Fibroblast of skin of left quadriceps (primary cell): Measurements from ENCODE around the gene CARF.
"Not testable (repeated sequence)": the region's sequence is repeated elsewhere in the genome, so short reads cannot be mapped to it uniquely, and the experiment has no call there.

Source experiments
- DNase-seq, 2 experiments: peaks; one replicate each; pipeline ENCODE4 v3.0.0-alpha.2; 2013; ENCODE audit warnings: low read depth in 2 of 2

The CARF gene

DNA sequence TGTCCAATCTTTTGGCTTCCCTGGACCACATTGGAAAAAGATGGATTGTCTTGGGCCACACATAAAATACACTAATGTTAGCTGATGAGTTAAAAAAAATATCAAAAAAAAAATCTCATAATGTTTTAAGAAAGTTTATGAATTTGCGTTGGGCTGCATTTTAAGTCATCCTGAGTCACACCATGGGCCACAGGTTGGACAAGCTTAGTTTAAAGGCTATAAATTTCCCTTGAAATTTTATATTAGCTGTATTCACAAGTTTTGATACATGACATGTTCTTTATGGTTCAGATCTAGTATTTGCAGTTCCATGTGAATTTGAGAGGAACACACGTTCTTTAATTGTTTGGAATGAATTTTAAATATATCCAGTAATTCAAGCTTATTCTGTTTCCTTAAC, 21.9 kb downstream of the CARF start:
- no peak for DNase-seq

DNA sequence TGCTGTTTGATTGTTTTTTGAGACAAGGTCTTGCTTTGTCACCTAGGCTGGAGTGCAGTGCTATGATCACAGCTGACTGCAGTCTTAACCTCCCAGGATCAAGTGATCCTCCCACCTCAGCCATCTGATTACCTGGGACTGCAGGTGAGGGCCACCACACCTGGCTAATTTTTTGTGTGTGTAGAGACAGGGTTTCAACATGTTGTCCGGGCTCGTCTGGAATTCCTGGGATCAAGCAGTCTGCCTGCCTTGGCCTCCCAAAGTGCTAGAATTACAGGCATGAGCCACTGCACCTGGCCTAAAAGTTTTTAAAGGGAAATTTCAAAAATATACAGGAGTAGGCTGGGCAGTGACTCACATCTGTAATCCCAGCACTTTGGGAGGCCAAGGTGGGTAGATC, 22.4 kb downstream of the CARF start:
- no peak for DNase-seq

DNA sequence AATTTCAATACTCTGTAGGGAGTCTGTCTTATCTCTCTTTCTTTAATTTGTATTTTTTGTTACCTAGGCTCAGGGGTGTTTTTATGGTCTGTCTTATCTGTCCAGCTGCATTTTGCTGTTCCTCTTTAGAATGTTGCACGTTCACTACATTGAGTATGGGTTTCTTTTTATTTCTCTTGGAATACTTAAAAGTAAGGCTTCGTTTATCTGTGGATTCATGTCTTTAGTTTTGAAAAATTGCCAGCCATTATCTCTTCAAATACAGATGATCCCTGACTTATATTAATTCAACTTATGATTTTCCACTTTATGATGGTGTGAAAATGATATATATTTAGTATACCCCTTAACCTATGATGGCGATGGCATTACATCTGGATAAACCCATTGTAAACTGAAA, 26.9 kb downstream of the CARF start:
- no peak for DNase-seq

DNA sequence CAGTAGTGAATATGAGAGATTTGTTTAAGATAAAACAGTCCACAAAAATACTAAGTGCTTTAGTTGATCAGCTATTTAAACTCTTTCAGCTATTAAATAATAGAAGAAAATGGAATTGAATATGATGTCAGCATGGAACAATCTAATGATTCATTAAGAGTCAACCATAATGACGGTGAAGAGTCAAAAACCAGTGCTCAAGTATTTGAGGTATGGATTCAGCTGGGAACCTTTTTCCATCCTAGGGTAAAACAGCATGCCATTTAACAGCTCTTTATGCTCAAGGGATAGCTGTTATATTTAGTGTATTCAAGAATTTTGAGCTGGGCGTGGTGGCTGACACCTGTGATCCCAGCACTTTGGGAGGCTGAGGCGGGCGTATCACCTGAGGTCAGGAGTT, 29.7 kb downstream of the CARF start:
- no peak for DNase-seq

DNA sequence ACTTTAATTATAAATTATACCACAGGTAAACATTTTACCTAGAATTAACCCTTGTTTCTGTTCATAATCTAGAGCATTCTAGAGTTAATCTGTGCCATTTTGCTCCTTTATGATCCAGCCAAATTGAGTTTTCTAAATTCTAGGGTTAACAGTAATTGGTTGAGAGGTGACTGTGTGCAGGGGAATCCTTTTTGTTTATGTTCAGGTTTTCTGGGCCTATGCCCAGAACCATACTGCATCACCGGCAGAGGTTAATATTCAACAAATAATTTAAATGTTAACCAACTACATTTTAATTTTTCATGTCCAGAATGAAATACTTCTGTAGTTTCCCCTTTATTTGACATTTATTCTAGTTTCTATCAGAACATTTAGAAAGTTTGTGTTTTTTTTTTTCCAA, 32.3 kb downstream of the CARF start:
- DNase-seq: no peak

DNA sequence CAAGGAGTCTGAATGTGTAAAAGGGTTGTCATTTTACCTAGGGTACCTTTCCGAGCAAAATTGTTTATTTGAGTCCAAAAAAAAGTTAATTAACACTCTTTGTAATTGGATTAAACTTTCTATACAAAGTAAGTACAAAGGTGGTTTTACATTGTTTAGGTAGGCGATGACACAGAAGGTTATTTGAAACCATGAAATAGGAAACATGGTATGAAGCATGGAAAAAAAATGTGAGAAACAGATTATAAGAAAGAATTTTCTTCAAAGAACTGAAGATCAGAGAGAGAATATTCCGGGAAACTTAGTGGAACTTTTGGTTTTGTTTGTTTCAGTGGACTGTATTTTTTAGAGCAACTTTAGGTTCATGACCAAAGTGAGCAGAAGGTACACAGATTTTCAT, 32.7 kb downstream of the CARF start:
- DNase-seq: no peak

DNA sequence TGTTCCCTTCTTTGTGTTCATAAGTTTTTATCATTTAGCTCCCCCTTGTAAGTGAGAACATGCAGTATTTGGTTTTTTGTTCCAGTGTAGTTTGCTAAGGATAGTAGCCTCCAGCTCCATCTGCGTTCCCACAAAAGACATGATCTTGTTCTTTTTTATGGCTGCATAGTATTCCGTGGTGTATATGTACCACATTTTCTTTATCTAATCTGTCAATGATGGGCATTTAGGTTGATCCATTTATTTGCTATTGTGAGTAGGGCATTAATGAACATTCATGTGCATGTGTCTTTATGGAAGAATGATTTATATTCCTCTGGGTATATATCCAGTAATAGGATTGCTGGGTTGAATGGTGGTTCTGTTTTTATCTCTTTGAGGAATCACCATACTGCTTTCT, 33.4 kb downstream of the CARF start:
- DNase-seq: no peak

DNA sequence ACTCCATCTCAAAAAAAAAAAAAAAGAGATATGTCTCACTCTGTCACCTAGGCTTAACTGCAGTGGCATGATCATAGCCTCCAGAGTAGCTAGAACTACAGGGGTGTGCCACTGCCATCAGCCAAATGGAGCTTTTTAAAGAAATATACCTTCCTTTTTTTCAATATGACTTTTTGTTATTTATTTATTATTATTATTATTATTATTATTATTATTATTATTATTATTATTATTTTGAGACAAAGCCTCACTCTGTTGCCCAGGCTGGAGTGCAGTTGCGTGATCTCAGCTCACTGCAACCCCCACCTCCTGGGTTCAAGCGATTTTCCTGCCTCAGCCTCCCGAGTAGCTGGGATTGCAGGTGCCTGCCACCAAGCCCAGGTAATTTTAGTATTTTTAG, 37.3 kb downstream of the CARF start:
- DNase-seq: not testable (repeated sequence)

DNA sequence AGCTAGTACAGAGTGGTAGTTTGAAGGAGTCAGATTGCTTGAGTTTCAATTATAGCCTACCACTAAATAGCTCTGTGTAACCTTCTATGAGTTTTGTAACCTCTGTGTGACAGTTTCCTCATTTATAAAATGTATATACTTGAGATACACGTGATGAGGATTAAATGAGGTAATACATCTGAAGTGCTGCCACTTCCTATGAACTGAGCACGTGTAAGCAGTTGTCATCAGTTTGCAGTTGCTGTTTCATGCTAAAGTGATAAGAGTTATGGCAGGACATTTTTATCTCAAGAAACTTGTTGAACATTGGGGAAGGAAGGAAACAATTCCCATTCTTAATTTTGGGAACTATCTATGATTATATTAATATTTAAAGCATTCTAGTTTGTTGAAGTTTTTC, 38.5 kb downstream of the CARF start:
- DNase-seq: no peak

DNA sequence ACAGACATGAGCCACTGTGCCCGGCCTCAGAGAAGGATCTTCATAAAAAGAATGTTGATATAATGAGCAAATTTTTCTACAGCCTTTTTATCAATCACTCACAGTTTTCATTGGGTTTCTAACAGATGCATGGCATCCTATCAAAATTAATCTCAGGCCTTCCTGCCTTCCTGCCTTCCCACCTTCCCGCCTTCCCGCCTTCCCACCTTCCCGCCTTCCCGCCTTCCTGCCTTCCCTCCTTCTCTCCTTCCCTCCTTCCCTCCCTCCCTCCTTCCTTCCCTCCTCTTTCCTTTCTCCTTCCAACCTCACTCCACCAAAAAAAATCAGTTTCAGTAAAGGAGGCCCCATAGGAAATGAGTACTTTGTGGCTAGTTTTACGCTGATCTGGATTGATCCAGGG, 48.4 kb downstream of the CARF start:
- DNase-seq: no peak

DNA sequence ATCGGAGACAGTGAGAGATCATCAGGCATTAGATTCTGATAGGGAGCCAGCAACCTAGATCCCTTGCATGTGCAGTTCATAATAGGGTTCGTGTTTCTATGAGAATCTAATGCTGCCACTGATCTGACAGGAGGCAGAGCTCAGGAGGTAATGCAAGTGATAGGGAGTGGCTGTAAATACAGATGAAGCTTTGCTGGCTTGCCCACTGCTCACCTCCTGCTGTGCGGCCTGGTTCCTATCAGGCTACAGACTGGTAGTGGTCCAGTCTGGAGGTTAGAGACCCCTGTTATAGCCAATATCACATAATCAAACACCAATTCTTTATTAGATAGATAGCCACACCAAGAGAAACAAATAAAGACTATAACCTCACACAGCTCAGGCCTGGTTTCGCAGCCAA, 51.6 kb downstream of the CARF start:
- no peak for DNase-seq

DNA sequence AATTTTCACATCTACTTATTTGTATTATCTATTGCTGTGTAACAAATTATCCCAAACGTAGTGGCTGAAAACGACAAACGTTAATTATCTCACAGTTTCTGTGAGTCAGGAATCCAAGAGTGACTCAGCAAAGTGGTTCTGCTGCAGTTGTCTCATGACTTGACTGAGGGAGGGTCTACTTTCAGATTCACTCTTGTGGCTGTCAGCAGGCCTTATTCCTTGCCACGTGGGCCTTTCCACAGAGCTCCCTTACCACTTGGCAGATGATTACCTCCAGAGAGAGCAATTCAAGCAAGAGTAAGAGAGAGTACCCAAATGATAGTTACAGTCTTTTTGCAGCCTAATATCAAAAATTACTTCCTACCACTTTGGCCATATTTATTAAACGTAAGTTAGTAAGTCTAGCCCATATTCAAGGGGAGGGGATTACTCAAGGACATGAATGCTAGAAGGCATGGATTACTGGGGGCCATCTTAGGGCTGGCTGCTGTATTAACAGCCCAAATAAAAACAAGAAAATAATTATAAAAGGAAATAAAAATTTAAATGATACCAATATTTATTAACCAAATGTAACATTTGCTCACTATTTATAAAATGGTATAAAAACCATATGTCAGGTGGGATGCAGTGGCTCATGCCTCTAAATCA, 53.9 kb downstream of the CARF start:
- DNase-seq: peak; percentile 9

DNA sequence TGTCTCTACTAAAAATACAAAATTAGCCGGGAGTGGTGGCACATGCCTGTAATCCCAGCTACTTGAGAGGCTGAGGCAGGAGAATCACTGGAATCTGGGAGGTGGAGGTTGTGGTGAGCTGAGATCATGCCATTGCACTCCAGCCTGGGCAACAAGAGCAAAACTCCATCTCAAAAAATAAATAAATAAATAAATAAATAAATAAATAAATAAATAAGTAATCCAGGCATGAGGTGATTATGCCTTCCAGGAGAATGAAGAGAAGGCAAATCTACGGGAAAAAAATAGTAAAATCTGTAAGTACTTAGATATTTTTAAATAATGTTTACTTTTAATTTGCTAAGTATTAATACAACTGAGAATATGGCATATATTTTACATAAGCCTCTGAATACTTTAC, 57.3 kb downstream of the CARF start:
- DNase-seq: not testable (repeated sequence)

DNA sequence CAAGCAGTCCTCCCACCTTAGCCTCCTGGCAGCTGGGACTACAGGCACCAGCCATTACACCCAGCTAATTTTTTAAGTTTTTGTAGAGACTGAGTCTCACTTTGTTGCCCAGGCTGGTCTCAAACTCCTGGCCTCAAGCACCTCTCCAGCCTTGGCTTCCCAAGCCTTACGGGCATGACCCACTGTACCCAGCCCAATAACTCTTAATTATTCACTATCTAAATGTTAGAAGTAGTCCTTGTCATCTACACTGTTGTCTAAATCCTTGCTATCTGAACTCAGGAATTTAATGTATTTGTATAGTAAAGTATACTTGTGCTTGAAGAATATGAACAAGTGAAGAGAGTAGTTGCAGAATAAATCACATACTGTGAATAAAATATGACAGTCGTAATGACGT, 64.7 kb downstream of the CARF start:
- no peak for DNase-seq

DNA sequence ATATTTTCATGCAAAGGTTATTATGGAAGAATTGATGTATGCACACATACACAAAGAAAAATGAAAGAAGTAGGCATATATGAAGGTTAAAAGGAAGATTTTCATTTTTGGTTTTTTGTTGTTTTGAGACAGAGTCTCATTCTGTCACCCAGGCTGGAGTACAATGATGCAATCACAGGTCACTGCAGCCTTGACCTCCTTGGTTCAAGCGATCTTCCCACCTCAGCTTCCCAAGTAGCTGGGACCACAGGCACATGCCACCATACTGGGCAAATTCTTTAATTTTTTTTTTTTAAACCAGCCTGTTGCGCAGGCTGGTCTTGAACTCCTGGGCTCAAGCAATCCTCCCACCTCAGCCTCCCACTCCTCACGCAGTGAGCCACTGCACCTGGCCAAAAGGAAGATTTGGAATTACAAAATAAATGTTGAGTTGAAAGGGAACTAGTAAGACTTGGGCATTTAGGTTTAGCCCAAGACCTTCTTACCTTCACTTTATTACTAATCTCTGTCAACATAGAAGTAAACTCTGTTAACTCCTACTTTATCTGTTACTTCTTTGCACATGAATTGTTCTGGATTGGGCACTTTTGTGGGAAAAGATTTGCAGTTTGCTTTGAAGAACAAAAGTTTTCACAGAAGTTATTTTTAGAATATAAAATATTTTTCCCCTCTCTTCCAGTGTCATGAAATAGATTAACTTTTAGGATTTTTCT, 70.9 kb downstream of the CARF start:
- DNase-seq: no peak

DNA sequence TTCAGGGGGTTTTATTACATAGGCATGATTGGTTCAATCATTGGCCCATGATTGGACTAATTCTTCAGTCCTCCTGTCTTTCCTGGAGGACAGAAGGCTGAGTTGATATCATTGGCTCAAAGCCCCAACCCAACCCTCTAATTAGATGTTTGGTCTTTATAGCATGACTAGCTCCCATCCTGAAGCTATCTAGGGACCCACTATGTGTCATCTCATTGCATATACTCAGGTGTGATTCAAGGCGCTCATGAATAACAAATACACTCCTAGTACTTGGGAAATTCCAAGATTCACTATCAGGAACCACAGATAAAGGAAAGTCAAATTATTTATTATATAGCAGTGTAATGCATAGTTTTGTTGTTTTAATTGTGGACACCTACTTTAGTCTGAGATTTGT, 77.7 kb downstream of the CARF start:
- no peak for DNase-seq

DNA sequence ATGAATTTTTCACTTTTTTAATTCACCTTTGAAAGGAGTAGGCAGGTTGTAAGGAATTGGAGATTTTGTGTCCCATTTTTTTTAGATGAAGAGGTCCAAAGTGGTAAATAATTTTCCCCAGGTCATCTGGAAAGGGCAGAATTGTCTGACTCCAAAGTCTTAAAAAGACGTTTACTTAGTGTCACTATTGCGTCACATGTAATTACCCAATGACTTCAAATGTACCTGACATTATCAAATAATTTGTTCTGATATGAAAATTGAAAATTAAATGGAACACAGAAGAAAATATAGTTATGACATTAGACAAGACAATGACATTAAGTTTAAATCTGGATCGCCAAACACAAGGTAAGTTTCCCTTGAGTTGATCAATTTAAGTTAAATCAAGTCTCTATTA, 78.4 kb downstream of the CARF start:
- no peak for DNase-seq

DNA sequence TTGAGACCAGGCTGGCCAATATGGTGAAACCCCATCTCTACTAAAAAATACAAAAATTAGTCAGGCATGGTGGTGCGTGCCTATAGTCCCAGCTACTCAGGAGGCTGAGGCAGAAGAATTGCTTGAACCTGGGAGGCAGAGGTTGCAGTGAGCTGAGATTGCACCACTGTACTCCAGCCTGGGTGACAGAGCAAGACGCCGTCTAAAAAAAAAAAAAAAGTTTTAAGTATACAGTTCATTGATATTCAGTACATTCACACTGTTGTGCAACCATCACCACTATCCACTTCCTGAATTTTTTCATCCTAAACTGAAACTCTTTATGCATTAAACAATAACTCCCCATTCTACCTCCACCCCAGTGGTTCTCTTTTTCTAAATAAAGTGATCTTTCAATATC, 85.0 kb downstream of the CARF start:
- not testable (repeated sequence) for DNase-seq

DNA sequence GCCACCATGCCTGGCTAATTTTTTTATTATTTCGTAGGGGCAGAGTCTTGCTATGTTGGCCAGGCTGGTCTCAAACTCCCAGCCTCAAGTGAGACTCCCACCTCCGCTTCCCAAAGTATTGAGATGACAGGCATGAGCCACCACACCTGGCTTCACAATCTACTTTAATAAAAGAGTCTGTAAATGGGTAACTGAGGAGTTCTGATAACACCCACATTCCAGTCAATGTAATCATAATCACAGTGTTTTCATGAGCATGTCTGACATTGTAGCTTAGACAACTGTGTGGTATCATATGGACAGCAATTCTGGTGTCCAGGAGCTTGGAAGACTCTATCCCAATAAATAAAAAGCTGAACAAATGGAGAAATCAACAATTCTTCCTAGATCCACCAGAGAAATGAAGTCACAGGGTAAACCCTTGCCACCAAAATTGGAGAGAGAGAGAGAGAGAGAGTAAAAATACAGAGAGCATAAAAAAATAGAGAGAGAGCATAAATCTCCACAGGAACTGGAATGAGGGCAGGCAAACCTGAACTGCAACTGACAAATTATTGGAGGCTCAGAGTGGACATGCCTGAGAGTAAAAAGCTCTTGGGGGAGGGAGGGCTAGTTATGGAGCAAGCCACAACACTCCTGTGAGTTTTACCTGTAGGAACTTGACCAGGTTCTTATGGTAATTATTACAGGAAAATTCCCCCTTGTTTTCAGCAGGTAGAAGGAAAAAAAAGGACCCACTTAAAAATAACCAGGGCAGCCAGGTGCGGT, 90.2 kb downstream of the CARF start:
- DNase-seq: no peak

DNA sequence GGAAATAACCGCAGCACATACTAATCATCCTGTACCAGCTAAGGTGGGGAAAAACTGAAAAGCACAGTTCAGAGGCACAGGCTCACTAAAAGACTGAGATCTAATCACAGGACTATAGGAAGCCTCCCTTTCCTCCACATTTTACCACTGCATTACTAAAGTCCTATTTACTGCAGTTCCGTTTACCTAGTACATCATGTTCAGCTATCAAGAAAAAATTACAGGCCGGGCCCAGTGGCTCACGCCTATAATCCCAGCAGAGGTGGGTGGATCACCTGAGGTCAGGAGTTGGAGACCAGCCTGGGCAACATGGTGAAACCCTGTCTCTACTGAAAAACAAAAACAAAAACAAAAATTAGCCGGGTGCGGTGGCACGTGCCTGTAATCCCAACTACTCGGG, 91.6 kb downstream of the CARF start:
- DNase-seq: no peak

DNA sequence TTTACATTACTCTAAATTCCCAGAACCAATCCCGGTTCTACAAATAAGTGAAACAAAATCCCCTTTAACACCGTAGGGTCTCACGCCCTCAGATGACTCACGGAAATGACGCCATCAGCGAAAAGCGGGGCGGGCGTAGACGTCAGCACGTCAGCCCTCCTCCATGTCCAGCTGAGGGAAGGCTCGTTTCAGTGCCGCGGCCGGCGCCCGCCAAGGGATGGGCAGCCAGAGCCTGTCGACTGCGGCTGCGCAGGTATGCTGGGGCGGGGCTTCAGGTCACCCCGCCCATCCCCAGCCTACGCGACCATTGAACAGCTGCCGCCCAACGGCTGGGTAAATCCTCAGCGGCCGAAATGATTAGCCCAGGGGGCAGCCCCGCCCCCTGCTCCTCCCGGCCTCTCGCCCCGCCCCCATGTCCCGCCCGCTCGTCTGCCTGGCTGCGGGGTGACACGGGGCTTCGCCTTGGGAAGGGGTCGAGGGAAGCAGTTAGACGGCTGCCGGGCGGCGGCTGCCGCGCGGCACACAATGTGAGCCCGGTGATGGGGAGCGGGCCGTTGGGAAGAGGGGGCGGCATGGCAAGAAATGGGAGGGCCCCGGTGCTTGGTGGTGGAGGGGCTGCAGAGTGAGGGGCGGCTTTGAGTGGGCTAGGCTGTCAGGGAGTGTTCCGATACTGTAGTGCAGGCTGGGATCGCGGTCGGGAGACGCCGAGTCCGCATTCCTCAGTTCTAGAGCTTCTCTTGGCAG, 102.6 kb downstream of the CARF start, which contains the start of gene NBEAL1:
Gene NBEAL1, plus strand, starts transcription at position 420 of the 744 bp plus-strand sequence. CDS start 1,510 bp downstream, outside the sequence.
- peak; percentile 98 for DNase-seq

DNA sequence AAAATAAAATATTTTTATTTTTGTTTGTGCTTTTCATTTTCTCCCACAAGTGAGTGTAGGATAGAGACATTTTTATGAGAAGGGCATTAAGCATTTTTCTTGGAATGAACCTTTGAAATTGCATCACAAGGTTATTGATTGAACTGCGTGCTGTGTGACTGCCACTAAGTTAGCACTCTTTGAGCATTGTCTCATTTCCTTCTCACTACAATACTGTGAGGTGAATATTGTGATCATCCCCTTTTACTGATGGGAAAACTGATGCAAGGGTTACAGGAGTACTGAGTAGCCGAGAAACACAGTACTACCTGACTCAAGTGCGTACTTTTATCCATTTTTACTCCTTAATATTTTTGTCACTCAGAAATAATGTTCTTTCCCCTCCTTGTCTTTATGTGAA, 104.6 kb downstream of the CARF start:
- DNase-seq: no peak
